HCEC 1CT (cell line): Measurements from ENCODE around the gene SENP7.
"Not testable (repeated sequence)": the region's sequence is repeated elsewhere in the genome, so short reads cannot be mapped to it uniquely, and the experiment has no call there.

Source experiments
- DNase-seq: peaks from one replicate; pipeline ENCODE4 v3.0.0-alpha.2; 2017

Gene SENP7

GRCh38 chr3:101519685-101520365, 6.8 kb upstream of the SENP7 start:
- DNase-seq, result no peak

GRCh38 chr3:101518421-101518871, 5.4 kb upstream of the SENP7 start:
- DNase-seq, result no peak

- DNase-seq, result peak; percentile 64
These were observed 491 bp upstream of the SENP7 start for GRCh38 chr3:101513419-101513986.

DNA sequence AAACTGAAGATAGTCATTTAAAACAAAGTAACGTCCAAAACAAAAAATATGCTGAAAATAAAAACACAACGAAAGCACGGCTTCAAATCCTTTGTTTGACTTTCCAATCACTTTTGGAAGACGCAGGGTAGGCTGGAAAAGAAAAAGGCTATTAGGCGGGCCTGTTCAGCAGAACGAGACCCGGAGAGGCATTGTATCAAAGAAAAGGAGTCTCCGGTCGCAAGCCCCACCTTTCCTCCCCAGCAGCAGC, 691 bp downstream of the SENP7 start:
- DNase-seq, result no peak

DNA sequence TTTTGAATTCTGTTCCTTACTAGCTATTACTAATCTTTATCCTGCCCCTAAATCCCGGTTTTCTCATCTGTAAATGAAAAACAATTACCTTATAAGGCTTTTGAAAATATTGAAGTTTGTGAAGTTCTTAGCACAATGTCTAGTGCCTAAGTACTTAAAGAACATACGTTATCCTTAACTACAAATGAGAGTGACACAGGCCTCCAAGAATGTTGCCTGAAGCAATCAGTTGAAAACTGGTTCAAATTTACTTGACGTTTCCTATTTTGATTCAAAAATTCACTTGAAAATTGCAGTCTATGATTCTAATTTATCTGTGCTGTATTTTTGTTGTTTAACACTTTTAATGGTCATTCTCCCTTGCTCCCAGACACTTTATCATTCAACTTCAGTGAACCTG, 3.2 kb downstream of the SENP7 start:
- DNase-seq, result no peak

DNA sequence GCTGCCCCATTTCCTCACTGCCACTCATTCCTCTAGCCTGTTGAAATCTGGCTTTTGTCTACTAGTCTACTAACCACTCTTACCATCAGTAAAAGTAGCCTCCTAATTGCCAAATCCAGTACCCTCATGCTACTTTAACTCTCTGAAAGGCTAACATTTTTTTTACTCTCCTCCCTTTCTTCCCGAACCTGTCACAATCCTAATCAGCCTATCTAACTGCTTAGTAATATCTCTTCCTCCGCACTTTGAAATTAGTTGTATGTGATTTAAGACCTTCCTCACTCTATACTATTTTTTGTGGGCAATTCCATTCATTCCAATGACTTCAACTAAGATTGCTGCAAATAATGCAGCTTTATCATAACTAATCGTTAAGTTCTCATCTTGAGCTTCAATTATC, 3.7 kb downstream of the SENP7 start:
- no peak for DNase-seq

GRCh38 chr3:101501783-101502182, 11.2 kb downstream of the SENP7 start:
- no peak for DNase-seq

DNA sequence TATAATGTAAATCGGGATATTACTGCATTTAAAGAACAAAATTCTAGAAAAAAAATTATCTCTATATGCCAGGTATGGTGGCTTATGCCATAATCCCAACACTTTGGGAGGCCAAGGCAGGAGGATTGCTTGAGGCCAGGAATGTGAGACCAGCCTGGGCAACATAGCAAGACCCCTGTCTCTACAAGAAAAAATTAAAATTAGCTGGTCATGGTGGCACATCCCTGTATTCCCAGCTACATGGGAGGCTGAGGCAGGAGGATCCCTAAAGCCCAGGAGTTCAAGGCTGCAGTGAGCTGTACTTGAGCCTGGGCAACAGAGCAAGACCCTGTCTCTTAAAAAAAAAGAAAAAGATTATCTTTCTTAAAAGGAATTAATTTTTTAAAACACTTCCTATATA, 12.8 kb downstream of the SENP7 start:
- DNase-seq, result no peak

- DNase-seq, result no peak
These were observed 15.2 kb downstream of the SENP7 start for GRCh38 chr3:101497803-101498202.

DNA sequence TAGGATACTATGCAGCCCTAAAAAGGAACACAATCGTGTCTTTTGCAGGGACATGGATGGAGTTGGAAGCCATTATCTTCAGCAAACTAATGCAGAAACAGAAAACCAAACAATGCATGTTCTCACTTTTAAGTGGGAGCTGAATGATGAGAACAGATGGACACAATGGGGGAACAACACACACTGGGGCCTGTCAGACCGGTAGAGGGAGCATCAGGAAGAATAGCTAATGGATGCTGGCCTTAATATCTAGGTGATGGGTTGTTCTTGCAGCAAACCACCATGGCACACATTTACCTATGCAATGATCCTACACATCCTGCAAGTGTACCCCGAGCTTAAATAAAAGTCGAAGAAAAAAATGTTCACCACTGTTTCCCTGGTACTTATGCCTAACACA, 17.5 kb downstream of the SENP7 start:
- DNase-seq, result no peak

GRCh38 chr3:101484805-101485620, 28.0 kb downstream of the SENP7 start:
- peak; percentile 57 for DNase-seq

- no peak for DNase-seq
These were observed 34.0 kb downstream of the SENP7 start for GRCh38 chr3:101478980-101479379.

DNA sequence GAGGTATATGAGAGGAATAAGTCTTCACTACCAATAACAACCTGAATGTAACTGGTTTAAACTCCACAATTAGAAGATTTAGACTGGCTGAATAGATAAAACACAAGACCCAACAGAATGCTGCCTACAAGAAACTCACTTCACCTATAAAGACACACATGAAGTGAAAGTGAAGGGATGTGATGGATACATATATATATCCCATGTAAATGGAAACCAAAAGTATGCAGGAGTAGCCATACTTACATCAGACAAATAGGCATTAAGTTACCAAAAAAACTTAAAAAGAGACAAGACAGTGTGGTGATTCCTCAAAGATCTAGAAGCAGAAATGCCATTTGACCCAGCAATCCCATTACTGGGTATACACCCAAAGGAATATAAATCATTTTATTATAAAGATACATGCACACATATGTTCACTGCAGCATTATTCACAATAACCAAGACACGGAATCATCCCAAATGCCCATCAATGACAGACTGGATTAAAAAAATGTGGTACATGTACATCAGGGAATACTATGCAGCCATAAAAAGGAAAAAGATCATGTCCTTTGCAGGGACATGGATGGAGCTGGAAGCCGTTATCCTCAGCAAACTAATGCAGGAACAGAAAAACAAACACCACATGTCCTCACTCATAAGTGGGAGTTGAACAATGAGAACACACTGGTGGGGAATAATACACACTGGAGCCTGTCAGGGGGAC, 38.0 kb downstream of the SENP7 start:
- not testable (repeated sequence) for DNase-seq

GRCh38 chr3:101468676-101469075, 44.3 kb downstream of the SENP7 start:
- DNase-seq, result not testable (repeated sequence)

DNA sequence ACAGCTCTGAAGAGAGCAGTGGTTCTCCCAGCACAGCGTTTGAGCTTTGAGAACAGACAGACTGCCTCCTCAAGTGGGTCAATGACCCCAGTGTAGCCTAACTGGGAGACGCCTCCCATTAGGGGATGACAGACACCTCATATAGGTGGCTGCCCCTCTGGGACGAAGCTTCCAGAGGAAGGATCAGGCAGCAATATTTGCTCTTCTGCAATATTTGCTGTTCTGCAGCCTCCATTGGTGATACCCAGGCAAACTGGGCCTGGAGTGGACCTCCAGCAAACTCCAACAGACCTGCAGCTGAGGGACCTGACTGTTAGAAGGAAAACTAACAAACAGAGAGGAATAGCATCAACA, 45.7 kb downstream of the SENP7 start:
- not testable (repeated sequence) for DNase-seq

DNA sequence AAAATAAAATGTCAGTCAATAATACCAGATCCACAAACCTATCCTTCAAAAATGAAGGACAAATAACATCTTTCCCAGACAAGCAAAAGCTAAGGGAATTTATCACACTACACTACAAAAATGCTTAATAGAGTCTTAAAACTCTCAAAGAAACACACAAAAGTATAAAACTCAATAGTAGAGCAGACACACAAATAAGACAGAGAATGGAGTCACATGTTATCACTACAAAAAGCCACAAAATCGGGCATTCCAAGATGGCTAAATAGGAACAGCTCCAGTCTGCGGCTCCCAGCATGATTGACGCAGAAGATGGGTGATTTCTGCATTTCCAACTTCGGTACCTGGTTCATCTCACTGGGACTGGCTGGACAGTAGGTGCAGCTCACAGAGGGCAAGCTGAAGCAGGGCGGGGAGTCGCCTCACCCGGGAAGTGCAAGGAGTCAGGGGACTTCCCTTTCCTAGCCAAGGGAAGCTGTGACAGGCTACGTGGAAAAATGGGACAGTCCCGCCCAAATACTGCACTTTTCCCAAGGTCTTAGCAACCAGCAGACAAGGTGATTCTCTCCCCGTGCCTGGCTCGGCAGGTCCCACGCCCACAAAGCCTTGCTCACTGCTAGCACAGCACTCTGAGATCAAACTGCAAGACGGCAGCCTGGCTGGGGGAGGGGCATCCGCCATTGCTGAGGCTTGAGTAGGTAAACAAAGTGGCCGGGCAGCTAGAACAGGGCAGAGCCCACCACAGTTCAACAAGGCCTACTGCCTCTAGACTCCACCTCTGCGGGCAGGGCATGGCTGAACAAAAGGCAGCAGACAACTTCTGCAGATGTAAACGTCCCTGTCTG, 46.3 kb downstream of the SENP7 start:
- DNase-seq, result no peak

GRCh38 chr3:101464235-101464634, 48.8 kb downstream of the SENP7 start:
- no peak for DNase-seq

GRCh38 chr3:101461451-101461850, 51.6 kb downstream of the SENP7 start:
- no peak for DNase-seq

- no peak for DNase-seq
These were observed 54.6 kb downstream of the SENP7 start for GRCh38 chr3:101458387-101458786.

GRCh38 chr3:101454629-101455028, 58.4 kb downstream of the SENP7 start:
- DNase-seq, result no peak

DNA sequence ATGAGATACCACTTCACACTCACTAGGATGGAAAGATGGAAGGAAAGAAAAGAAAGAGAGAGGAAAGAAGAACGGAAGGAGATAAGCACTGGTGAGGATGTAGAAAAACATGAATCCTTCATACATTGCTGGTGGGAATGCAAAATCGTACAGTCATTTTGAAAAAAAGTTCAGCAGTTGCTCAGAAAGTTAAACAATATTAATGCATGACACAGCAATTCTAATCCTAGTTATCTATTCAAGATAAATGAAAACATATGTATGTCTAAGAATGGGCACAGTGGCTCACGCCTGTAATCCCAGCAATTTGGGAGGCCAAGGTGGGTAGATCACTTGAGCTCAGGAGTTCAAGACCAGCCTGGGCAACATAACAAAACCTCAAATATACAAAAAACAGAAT, 59.1 kb downstream of the SENP7 start:
- DNase-seq, result no peak

GRCh38 chr3:101438641-101439040, 74.4 kb downstream of the SENP7 start:
- DNase-seq, result not testable (repeated sequence)

GRCh38 chr3:101433652-101434051, 79.4 kb downstream of the SENP7 start:
- no peak for DNase-seq
